ENCODE results near the gene CCNK.

Gene CCNK

DNA sequence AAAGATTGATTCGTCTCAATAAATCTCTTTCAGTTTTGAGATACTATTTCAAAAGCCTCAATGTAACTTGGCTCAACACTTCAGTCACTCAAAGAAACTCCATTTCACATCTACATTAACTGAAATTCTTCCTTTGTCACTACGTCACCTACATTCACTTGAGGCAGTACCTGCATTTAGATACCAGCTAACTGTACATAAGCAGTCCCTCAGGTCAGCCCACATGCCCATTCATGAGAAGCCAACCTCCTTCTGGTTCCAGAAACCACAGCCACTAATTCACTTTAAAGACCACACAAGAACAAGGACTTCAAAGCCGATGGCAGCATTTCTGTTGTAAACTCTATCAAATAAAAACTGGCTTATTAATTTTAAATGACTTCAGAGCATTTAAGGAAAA lies 43.5 kb upstream of the CCNK start:
- no peak overlapping the region for H3K4me3 ChIP-seq (ENCODE audit: low read depth, low read length)
- peaks cover 51% of the 10 kb centered on the region for H3K36me3 ChIP-seq
- DNase-seq: no peak
- no peak overlapping the region for H3K27ac ChIP-seq
- no peaks in the 10 kb centered on the region for H3K9me3 ChIP-seq (ENCODE audit: severe bottlenecking)
- no peaks in the 10 kb centered on the region for H3K27me3 ChIP-seq (ENCODE audit: insufficient read depth, low read depth, severe bottlenecking)
- TF ChIP-seq, protein P1, sequence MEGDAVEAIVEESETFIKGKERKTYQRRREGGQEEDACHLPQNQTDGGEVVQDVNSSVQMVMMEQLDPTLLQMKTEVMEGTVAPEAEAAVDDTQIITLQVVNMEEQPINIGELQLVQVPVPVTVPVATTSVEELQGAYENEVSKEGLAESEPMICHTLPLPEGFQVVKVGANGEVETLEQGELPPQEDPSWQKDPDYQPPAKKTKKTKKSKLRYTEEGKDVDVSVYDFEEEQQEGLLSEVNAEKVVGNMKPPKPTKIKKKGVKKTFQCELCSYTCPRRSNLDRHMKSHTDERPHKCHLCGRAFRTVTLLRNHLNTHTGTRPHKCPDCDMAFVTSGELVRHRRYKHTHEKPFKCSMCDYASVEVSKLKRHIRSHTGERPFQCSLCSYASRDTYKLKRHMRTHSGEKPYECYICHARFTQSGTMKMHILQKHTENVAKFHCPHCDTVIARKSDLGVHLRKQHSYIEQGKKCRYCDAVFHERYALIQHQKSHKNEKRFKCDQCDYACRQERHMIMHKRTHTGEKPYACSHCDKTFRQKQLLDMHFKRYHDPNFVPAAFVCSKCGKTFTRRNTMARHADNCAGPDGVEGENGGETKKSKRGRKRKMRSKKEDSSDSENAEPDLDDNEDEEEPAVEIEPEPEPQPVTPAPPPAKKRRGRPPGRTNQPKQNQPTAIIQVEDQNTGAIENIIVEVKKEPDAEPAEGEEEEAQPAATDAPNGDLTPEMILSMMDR (IDR thresholded peaks at IDR 0.05; ENCODE audit: low read depth, low read length): no peak

DNA sequence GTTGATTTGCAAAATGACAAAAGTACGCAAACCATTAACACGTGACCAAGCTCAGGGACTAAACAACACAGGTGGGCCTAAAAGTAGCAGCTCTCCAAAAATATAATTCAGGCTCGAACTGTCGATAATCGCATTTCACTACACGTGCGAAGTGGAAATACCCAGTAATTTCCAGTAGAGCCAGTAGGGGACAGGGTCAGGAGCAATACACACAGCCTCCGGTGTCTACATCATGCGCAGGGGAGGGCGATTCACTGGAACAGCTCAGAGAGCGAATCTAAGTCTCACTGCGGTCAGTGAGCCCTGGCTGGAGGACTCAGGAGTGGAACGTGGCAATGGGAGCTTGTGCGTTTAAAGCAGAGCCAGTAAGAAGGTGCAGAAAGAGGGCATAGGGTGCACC lies 40.9 kb upstream of the CCNK start:
- DNase-seq: peak; percentile 37
- Histone ChIP-seq H3K4me3 (ENCODE audit: low read depth, low read length) (no peak overlapping the region), H3K27me3 (ENCODE audit: insufficient read depth, low read depth, severe bottlenecking) (no peaks in the 10 kb centered on the region), H3K9me3 (ENCODE audit: severe bottlenecking) (no peaks in the 10 kb centered on the region), H3K36me3 (peaks cover 37% of the 10 kb centered on the region), H3K27ac (no peak overlapping the region)
- TF ChIP-seq, protein P1 (IDR thresholded peaks at IDR 0.05; ENCODE audit: low read depth, low read length): peak; percentile 41

DNA sequence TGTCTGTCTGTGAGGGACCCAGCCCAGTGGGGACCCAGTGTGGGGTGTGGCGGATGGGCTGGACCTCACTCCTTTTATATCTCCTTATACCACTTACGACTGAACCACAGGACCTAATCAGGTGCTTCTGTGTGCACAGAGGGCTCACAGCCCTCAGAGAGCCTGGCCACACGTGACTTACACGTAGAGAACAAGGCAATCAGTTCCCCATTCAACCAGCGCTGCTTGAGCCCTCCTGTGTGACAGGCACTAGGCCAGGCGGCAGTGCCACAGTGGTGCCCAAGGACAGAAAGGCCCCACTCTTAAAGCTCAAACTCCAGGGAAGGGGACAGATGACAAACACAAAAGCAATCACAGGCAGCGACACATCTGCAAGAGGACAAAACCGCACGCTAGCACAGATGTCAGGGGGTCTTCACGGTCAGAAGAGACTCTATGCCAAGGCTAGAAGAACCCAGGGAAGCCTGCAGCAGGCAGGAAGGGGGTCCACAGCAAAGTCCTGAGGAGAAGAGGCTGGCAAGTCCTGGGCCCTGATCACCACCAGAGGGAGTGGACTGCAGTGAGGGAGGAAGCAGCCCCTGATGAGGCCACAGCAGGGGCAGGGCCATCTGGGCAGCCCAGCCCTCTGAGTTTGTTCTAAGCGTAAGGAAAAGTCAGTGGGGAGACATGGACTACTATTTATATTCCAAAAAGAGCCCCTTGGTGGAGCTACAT lies 39.9 kb upstream of the CCNK start:
- Histone ChIP-seq H3K4me3 (ENCODE audit: low read depth, low read length) (no peak overlapping the region), H3K27ac (no peak overlapping the region), H3K36me3 (peaks cover 30% of the 10 kb centered on the region), H3K9me3 (ENCODE audit: severe bottlenecking) (no peaks in the 10 kb centered on the region), H3K27me3 (ENCODE audit: insufficient read depth, low read depth, severe bottlenecking) (no peaks in the 10 kb centered on the region)
- TF ChIP-seq, protein P1 (IDR thresholded peaks at IDR 0.05; ENCODE audit: low read depth, low read length): peak; percentile 78
- peak; percentile 69 for DNase-seq

DNA sequence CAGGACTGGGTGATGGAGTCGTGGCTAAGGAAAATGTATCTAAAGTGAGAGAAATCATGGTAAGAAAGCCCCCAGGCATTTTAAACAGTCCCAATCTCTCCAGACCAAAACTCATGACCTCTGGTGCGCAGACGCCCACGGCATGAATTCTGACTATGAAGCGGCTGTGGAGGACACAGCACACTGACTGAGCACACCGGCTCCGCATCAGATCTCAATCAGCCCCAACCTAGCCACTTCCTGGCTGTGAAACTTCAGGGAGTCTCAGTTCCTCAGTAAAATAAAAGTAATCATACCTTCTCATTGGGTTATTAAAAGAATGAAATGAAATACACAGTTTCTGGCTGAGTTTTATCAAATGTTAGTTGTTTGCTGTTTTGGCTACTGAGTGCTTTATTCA lies 39.3 kb upstream of the CCNK start:
- H3K36me3 ChIP-seq: peaks cover 28% of the 10 kb centered on the region
- H3K27ac ChIP-seq: no peak overlapping the region
- H3K9me3 ChIP-seq (ENCODE audit: severe bottlenecking): no peaks in the 10 kb centered on the region
- TF ChIP-seq, protein P1 (IDR thresholded peaks at IDR 0.05; ENCODE audit: low read depth, low read length): no peak
- H3K4me3 ChIP-seq (ENCODE audit: low read depth, low read length): no peak overlapping the region
- H3K27me3 ChIP-seq (ENCODE audit: insufficient read depth, low read depth, severe bottlenecking): no peaks in the 10 kb centered on the region
- no peak for DNase-seq

DNA sequence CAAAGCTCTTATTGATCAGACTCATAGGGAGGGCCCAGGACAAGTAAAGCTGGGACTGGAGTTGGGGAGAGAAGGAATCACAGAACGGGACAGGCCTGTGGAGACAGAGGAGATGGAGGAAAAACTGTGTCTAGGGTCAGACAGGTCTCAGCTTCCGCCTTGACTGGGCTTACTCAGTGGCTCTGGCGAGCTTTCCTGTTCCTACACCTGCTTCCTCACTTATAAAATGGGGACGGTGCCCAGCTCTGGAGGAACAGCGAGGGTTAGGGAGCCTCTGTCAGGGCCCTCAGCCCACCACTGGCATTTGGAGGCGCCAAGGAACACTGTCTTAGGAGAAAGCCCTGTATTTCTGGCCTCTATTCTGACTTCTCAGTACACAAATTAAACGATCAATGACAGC lies 35.3 kb upstream of the CCNK start:
- DNase-seq: no peak
- peaks cover 36% of the 10 kb centered on the region for H3K36me3 ChIP-seq
- no peaks in the 10 kb centered on the region for H3K27me3 ChIP-seq (ENCODE audit: insufficient read depth, low read depth, severe bottlenecking)
- H3K9me3 ChIP-seq (ENCODE audit: severe bottlenecking): no peaks in the 10 kb centered on the region
- TF ChIP-seq, protein P1 (IDR thresholded peaks at IDR 0.05; ENCODE audit: low read depth, low read length): no peak
- no peak overlapping the region for H3K4me3 ChIP-seq (ENCODE audit: low read depth, low read length)
- no peak overlapping the region for H3K27ac ChIP-seq

DNA sequence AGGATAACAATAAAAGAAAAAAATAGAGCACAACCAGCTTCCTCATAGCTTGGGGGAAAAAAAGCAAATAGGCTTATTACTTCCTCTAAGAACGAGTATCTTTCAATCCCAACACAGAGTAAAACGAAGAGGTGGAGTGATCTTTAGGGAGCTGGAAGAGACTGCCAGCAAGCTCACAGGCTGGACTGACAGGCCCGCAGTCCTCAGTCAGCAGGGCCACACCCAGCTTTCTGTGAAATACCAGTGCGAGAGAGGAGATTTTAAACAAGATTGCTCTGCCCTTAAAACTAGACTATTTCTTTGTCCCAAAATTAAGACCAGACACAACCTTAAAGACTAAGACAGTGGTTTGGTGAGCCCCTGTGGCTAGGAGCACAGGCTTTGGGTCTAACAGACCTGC lies 33.5 kb upstream of the CCNK start:
- no peaks in the 10 kb centered on the region for H3K27me3 ChIP-seq (ENCODE audit: insufficient read depth, low read depth, severe bottlenecking)
- no peak for DNase-seq
- H3K27ac ChIP-seq: no peak overlapping the region
- no peaks in the 10 kb centered on the region for H3K9me3 ChIP-seq (ENCODE audit: severe bottlenecking)
- TF ChIP-seq, protein P1 (IDR thresholded peaks at IDR 0.05; ENCODE audit: low read depth, low read length): no peak
- H3K4me3 ChIP-seq (ENCODE audit: low read depth, low read length): no peak overlapping the region
- H3K36me3 ChIP-seq: peaks cover 38% of the 10 kb centered on the region

Measured in WERI-Rb-1 (cell line).